Neuron (in vitro differentiated cells): Measurements from ENCODE around the gene AHCYL1.

Source experiments
- H2AFZ ChIP-seq: one replicate; pipeline ENCODE4 v1.6.1; 2013; ENCODE audit warnings: low read depth, mild to moderate bottlenecking, inconsistent platforms, low read length, moderate library complexity
- H3K27me3 ChIP-seq: one replicate; pipeline ENCODE4 v1.6.1; 2013; ENCODE audit warnings: low read length; ENCODE audit not compliant: insufficient read depth
- H3K36me3 ChIP-seq: one replicate; pipeline ENCODE4 v1.6.1; 2013; ENCODE audit warnings: low read length; ENCODE audit not compliant: insufficient read depth
- H3K4me1 ChIP-seq: one replicate; pipeline ENCODE4 v1.6.1; 2013; ENCODE audit warnings: low read length; ENCODE audit not compliant: insufficient read depth
- H3K4me3 ChIP-seq: 2 replicates; pipeline ENCODE4 v1.5.1; 2013; ENCODE audit warnings: mild to moderate bottlenecking, low read length, moderate library complexity
- H3K9me3 ChIP-seq: one replicate; pipeline ENCODE4 v1.6.1; 2013; ENCODE audit warnings: low read length

The AHCYL1 gene

DNA sequence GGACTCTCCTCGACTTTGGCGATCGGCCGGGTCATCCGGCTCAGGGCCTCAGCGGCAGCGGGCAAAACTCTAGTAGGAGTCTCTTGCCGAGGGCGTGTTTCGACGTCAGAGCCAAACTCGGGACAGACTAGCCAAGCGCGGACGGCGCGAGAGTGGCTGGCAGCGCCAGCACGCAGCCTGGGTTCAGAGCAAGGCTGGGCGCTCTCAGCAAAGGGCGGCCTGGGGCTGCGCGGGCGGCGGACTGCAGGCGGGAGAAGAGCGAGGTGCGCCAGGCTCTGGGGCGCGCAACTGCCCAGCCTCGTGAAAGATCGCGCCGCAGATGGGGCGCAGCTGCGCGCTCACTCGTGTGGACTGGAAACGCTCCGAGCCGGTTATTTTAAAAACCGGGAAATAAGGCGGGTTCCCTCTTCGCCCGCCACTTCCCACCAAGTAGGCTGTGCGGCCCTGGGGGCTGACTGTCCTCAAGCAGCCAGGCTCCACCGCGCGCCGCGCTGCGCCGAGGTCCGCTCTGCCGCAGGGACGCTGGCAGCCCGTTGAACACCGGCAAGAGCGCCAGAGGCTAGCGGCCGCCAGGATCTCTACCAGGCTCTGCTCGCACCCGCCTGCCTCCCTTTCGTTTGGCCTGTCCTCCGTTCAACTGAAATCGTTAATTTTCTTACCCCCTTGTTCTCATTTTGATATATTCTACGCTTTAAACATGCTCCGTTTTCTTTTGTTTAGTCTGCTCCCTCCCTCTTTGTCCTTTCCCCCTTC lies 83.5 kb downstream of the AHCYL1 start:
- peaks cover 77% of the 10 kb centered on the region for H3K27me3 ChIP-seq
- no peak overlapping the region for H3K4me3 ChIP-seq
- H3K36me3 ChIP-seq, result no peaks in the 10 kb centered on the region
- H2AFZ ChIP-seq, result no peak overlapping the region
- peaks cover 6% of the 10 kb centered on the region for H3K9me3 ChIP-seq
- H3K4me1 ChIP-seq, result peaks cover 2% of the 10 kb centered on the region

DNA sequence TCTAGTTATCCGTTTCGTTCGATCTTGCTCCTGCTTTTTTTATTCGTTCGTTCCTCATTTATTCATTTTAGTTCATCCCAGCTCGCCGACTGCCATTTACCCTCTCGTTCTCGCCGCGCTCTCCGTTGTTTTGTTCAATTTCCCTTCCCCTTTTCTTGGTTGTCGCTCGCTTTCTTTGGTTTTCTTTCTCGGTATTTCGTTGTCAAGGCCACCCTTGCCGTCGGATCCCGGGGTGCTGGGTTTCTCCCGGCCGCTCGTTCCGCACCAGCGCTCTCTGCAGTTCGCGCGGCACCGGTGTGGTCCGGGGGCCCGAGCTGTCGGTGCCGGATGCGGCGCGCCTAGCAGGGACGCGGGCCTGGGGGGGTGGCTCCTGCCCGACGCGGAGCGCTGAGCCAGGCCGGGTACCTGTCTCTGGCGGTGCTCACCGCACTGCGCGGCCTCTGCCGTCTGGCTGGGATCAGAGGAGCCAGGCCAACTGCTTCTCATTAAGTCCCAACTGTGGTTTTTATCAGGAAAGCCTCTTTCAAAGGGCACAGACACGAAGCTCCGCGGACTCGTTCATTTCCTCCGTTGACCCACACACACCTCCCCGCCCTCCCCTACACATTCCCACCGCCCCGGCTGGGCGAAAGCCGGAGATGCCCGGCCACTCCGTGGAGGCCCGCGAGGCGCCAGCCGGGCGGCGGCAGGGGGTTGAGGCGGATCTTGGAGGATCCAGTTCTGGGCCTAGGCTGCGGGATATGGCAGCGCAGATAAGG lies 84.3 kb downstream of the AHCYL1 start:
- peaks cover 2% of the 10 kb centered on the region for H3K4me1 ChIP-seq
- no peak overlapping the region for H3K4me3 ChIP-seq
- no peaks in the 10 kb centered on the region for H3K36me3 ChIP-seq
- H3K9me3 ChIP-seq, result peaks cover 6% of the 10 kb centered on the region
- H2AFZ ChIP-seq, result no peak overlapping the region
- H3K27me3 ChIP-seq, result peaks cover 84% of the 10 kb centered on the region

DNA sequence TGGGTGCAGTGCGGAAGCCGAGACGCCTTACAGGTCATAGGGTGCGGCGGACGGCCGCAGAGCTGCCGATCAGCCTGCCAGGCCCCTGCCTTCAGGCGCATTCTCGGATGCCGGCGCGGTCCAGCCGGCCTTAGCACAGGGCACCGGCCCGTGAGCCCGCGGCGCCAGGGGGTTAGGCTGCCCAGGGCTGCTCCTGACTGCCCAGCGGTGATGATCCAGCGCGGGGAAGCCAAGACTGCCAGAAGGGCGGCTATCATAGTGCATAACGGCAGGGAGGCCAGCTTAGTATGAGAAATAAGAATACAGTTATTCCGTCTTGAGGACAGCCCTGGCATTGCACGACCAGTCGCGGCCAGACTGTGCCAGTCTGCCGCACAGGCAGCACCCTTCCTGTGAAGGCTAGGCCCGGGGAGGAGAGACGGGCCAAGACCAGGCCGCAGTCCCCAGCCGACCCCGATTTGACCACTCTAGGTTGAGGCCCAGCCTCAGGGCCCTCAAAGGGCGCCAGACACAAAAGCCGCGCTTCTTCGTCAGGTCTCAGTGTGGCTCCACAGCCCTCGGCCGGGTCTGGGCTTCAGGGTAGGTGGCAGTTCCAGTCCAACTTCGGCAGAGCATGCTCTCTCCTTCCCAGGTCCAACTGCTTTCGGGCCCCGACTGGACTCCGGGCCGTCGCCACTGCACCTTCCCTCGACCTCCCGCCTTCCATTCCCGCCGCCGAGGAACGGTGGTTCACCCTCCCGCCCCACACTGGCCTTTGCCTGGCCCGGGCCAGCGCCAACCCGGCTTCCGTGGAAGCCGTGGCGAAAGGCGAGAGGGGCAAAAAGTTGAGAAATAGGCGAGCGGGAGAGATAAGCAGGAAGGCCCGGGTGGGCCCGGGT lies 85.1 kb downstream of the AHCYL1 start:
- Histone ChIP-seq H3K36me3 (no peaks in the 10 kb centered on the region), H3K9me3 (peaks cover 6% of the 10 kb centered on the region), H2AFZ (no peak overlapping the region), H3K4me1 (peaks cover 2% of the 10 kb centered on the region), H3K27me3 (peaks cover 91% of the 10 kb centered on the region), H3K4me3 (no peak overlapping the region)

DNA sequence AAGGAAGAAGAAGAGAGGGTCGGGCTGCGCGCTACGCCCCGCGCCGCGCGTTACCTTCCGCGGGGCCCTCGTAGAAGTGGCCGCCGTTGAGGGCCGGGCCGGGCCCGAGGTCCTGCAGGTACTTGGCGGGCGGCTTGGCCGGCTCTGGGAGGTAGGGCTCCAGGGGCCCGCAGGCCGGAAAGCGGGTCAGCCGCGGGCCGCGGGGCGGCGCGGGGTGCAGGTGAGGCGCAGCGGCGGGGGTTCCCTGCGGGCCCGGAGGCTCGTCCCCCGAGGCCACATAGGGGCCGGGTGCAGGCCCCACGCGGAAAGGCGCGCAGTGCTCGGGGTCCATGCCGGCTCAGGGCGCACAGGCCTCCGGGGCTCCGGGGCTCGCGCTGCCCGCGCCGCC lies 85.7 kb downstream of the AHCYL1 start:
- Histone ChIP-seq H3K36me3 (no peaks in the 10 kb centered on the region), H3K4me1 (peaks cover 2% of the 10 kb centered on the region), H2AFZ (no peak overlapping the region), H3K27me3 (peaks cover 92% of the 10 kb centered on the region), H3K9me3 (peaks cover 6% of the 10 kb centered on the region), H3K4me3 (no peak overlapping the region)

DNA sequence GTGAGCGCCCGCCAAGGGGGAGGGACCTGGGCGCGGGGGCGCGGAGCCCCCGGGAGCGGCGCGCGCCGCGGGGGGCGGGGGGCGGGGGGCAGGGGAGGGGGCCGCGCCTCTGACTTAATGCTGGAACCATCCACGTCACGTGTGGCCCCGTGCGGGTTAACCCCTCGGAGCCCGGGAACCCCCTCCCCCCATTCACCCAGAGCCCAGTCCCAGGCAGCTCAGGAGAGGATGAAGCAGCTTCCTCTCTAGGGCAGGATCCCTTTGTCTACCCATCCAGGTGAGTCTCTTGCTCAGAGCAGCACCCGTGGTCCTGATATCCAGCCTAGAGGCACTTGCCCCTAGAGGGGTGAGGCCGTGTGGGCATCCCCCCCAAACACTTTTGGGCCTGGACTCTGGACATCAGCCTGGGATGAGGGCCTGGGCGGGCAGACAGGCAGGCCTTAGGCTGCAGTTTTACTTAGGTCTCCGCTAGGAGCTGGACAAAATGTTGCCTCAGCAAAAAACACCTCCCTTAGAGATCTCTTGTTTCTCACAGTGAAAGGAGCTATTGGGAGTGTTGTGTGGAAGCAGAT lies 86.2 kb downstream of the AHCYL1 start, which contains the start of gene ALX3:
ALX3 (minus strand) TSS at position 2 of the 572 bp plus-strand sequence. CDS start 60 bp downstream, outside the sequence.
- peaks cover 88% of the 10 kb centered on the region for H3K27me3 ChIP-seq
- H3K4me1 ChIP-seq, result peaks cover 2% of the 10 kb centered on the region
- no peak within 1 kb of the TSS for H2AFZ ChIP-seq
- no peaks in the 10 kb centered on the region for H3K36me3 ChIP-seq
- H3K9me3 ChIP-seq, result peaks cover 6% of the 10 kb centered on the region
- no peak within 1 kb of the TSS for H3K4me3 ChIP-seq
